Right cardiac atrium (tissue), 5 donors: ENCODE measurements around the gene LBHD2. TPM values are rescaled to one million over a fixed set of nuclear protein-coding genes. Genes with fewer than 3 reads are reported as not detected.

Source experiments
- ATAC-seq, 2 donors: fragments of 200-7000 bp; cut with Tn5 transposase; one replicate each; pipeline versions ENCODE4 v1.8.0 to v1.9.1; 2020; ENCODE audit warnings: moderate library complexity in 2 of 2, mild to moderate bottlenecking in 1 of 2
- DNase-seq, 3 donors: peaks; one replicate each; pipeline ENCODE4 v3.0.0-alpha.2; 2020
- H3K27ac ChIP-seq: one replicate; pipeline ENCODE4 v1.5.1; 2013; ENCODE audit warnings: mild to moderate bottlenecking, low read length, control low read depth, moderate library complexity
- H3K27me3 ChIP-seq: one replicate; pipeline ENCODE4 v1.6.1; 2013; ENCODE audit not compliant: control insufficient read depth, insufficient read depth
- H3K4me1 ChIP-seq: one replicate; pipeline ENCODE4 v1.6.1; 2013; ENCODE audit warnings: low read length; ENCODE audit not compliant: control insufficient read depth, insufficient read depth
- H3K4me3 ChIP-seq: one replicate; pipeline ENCODE4 v1.5.1; 2013; ENCODE audit warnings: low read length, control low read depth
- H3K9me3 ChIP-seq: one replicate; pipeline ENCODE4 v1.6.1; 2013; ENCODE audit warnings: low read length; ENCODE audit not compliant: control insufficient read depth
- WGBS: extraction: QIAGEN DNeasy Blood & Tissue Kit; methylation state at CpG from one replicate; pipeline ENCODE4 v1.1.7; 2013; 5-methylcytosine and 5-hydroxymethylcytosine counted together
- intact Hi-C, 4 donors: fragments of 100-400 bp; cut with DNase I; formaldehyde crosslinking; loops; one replicate each; pipeline versions ENCODE4 v1.11.0 to v1.14.0; 2022 to 2023
- polyA plus RNA-seq: library from polyadenylated mRNA; stranded (reverse); fragments of 200-250 nt; gene quantifications from one replicate; pipeline ENCODE4 v1.2.3, GENCODE V29; 2013
- total RNA-seq, 4 donors: library from RNA; stranded (reverse); fragmentation: NEBNext Ultra II Directional; extraction: Animal tissue kit (Norgen Biotek cat#: 25700); gene quantifications; one replicate each; pipeline ENCODE4 v1.2.1, GENCODE V29; 2021
- donor health status: healthy with polysubstance abuse.
- donor health status: DM: no; HTN: yes; CAD: no.
- donor health status: DM: no; HTN: no; CAD: no.
- donor health status: DM: no; HTN: yes; CAD: no; lungs with severe emphysema.
- donor health status: DM: yes; HTN: yes; CAD: no.

The LBHD2 gene
- total and polyA plus RNA-seq, 5 donors, result not detected

- intact Hi-C loops, result no loop called here
These were observed 13.6 kb upstream of the LBHD2 start for GRCh38 chr14:103070263-103070885.

GRCh38 chr14:103070971-103071542 lies 13.0 kb upstream of the LBHD2 start:
- H3K4me1 ChIP-seq, result peaks cover 5% of the 10 kb centered on the region
- peak in 2 of 3 donors; percentile 53 to 57 for DNase-seq
- 77% methylated on average over 21 of the region's 21 CpGs for WGBS
- no peaks in the 10 kb centered on the region for H3K27me3 ChIP-seq
- no peaks in the 10 kb centered on the region for H3K9me3 ChIP-seq
- H3K27ac ChIP-seq, result no peak overlapping the region
- ATAC-seq, result no peak
- intact Hi-C loops, result no loop called here
- H3K4me3 ChIP-seq, result no peak overlapping the region

More at GRCh38 chr14:103070263-103070885, 13.6 kb upstream of the LBHD2 start:
- H3K9me3 ChIP-seq, result no peaks in the 10 kb centered on the region
- H3K4me1 ChIP-seq, result peaks cover 5% of the 10 kb centered on the region
- no peak overlapping the region for H3K27ac ChIP-seq
- H3K27me3 ChIP-seq, result no peaks in the 10 kb centered on the region
- WGBS, result 84% methylated on average over 8 of the region's 8 CpGs
- DNase-seq, result peak in 1 of 3 donors; percentile 24
- H3K4me3 ChIP-seq, result no peak overlapping the region
- ATAC-seq, result no peak

GRCh38 chr14:103071544-103072251 lies 12.3 kb upstream of the LBHD2 start:
- Histone ChIP-seq H3K4me1 (peaks cover 4% of the 10 kb centered on the region), H3K4me3 (no peak overlapping the region), H3K27me3 (no peaks in the 10 kb centered on the region), H3K27ac (no peak overlapping the region), H3K9me3 (no peaks in the 10 kb centered on the region)
- DNase-seq, result peak; percentile 54 to 65 (median 61)
- peak in 1 of 2 donors; percentile 8 for ATAC-seq
- 78% methylated on average over 32 of the region's 32 CpGs for WGBS
- intact Hi-C loops, result no loop called here

GRCh38 chr14:103072595-103073366 lies 11.2 kb upstream of the LBHD2 start:
- Histone ChIP-seq H3K27ac (no peak overlapping the region), H3K27me3 (no peaks in the 10 kb centered on the region), H3K4me3 (no peak overlapping the region), H3K9me3 (no peaks in the 10 kb centered on the region), H3K4me1 (peaks cover 4% of the 10 kb centered on the region)
- DNase-seq, result peak in 2 of 3 donors; percentile 42 to 55
- intact Hi-C loops, result no loop called here
- 76% methylated on average over 21 of the region's 21 CpGs for WGBS
- no peak for ATAC-seq

GRCh38 chr14:103073367-103073875 lies 10.6 kb upstream of the LBHD2 start:
- ATAC-seq (no peak), DNase-seq (peak in 2 of 3 donors; percentile 56 to 59)
- WGBS, result 77% methylated on average over 14 of the region's 14 CpGs
- Histone ChIP-seq H3K4me1 (peaks cover 4% of the 10 kb centered on the region), H3K27ac (no peak overlapping the region), H3K4me3 (no peak overlapping the region), H3K27me3 (no peaks in the 10 kb centered on the region), H3K9me3 (no peaks in the 10 kb centered on the region)
- intact Hi-C loops, result no loop called here

- intact Hi-C loops, result no loop called here
- H3K4me3 ChIP-seq, result no peak overlapping the region
- DNase-seq (peak in 2 of 3 donors; percentile 65 to 71), ATAC-seq (peak; percentile 5 to 40)
- no peaks in the 10 kb centered on the region for H3K9me3 ChIP-seq
- peaks cover 4% of the 10 kb centered on the region for H3K4me1 ChIP-seq
- H3K27ac ChIP-seq, result peak overlapping the region; percentile 19
- H3K27me3 ChIP-seq, result no peaks in the 10 kb centered on the region
- WGBS, result 62% methylated on average over 21 of the region's 21 CpGs
These were observed 9.9 kb upstream of the LBHD2 start for GRCh38 chr14:103073876-103074728.

GRCh38 chr14:103074729-103075367 lies 9.2 kb upstream of the LBHD2 start:
- no peaks in the 10 kb centered on the region for H3K27me3 ChIP-seq
- H3K27ac ChIP-seq, result peak overlapping the region; percentile 19
- ATAC-seq, result peak; percentile 71 to 83
- no peaks in the 10 kb centered on the region for H3K9me3 ChIP-seq
- intact Hi-C loops, result loop anchor here in 1 of 4 donors (5.0 kb wide), 1 partner anchor 217 kb away; no protein-coding TSS in a partner anchor
- DNase-seq, result peak; percentile 93 to 95 (median 94)
- WGBS, result 19% methylated on average over 21 of the region's 21 CpGs
- H3K4me1 ChIP-seq, result peaks cover 4% of the 10 kb centered on the region
- peak overlapping the region; percentile 38 for H3K4me3 ChIP-seq

- Histone ChIP-seq H3K27me3 (no peaks in the 10 kb centered on the region), H3K9me3 (no peaks in the 10 kb centered on the region), H3K4me3 (no peak overlapping the region), H3K4me1 (peaks cover 4% of the 10 kb centered on the region), H3K27ac (no peak overlapping the region)
- ATAC-seq (no peak), DNase-seq (peak; percentile 84 to 93 (median 89))
- intact Hi-C loops, result loop anchor here in 1 of 4 donors (5.0 kb wide), 1 partner anchor 214 kb away; no protein-coding TSS in a partner anchor
- WGBS, result 16% methylated on average over 9 of the region's 9 CpGs
These were observed 5.6 kb upstream of the LBHD2 start for GRCh38 chr14:103078420-103078749.

GRCh38 chr14:103078860-103079587 lies 5.0 kb upstream of the LBHD2 start:
- no peaks in the 10 kb centered on the region for H3K9me3 ChIP-seq
- H3K4me1 ChIP-seq, result peaks cover 4% of the 10 kb centered on the region
- DNase-seq, result peak in 2 of 3 donors; percentile 32 to 43
- ATAC-seq, result no peak
- intact Hi-C loops, result loop anchor here in 1 of 4 donors (5.0 kb wide), 1 partner anchor 213 kb away; no protein-coding TSS in a partner anchor
- H3K27ac ChIP-seq, result no peak overlapping the region
- no peaks in the 10 kb centered on the region for H3K27me3 ChIP-seq
- WGBS, result 75% methylated on average over 11 of the region's 11 CpGs
- no peak overlapping the region for H3K4me3 ChIP-seq
